ENCODE data around the gene PYGO2.

DNA sequence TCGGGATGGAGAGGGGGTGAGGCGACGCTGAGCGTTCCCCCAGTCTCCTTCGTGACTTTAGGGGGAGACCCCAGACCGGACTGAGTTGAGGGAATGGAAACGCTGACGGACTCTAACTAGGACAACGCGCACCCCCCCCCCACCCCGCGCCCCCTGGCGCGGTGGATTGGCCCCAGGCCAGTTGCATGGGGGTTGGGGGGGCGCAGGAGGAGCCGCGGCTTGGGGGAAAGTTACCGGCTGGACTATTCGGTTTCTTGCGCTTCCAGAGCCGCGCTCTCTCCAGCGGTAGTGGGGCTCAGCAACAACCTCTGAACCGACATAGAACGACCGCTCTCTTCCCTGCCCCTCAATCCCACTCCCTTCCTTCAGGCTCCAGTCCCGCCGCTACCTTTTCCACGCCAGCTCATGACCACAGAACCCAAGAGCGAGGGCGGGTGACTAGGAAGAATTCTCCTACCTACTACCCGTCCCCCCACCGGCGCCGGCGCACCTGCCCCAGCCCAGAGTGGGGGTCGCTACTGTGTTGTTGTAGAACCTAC lies 41.7 kb upstream of the PYGO2 start:
- TF ChIP-seq TAF1 (IDR thresholded peaks at IDR 0.05; ENCODE audit: borderline replicate concordance, low read depth, low read length) (no peak), POLR2AphosphoS5 (IDR thresholded peaks at IDR 0.05; ENCODE audit: low read depth, low read length) (no peak), POLR2A (IDR thresholded peaks at IDR 0.05; ENCODE audit: low read depth, low read length) (no peak)
